GM10248 (cell line): ENCODE results near the gene MED16.

ENCODE experiments used
- CTCF ChIA-PET: fragments of 300-600 bp; sonication (Branson Sonifier 250); formaldehyde crosslinking; extraction: SDS; loops from one replicate; lab custom pipeline; 2021; ENCODE audit warnings: antibody characterized with exemption; lab: Yijun Ruan, JAX
- POLR2A ChIA-PET: fragments of 350-650 bp; sonication (Branson Sonifier 250); formaldehyde crosslinking; extraction: SDS; loops from one replicate; lab custom pipeline; 2020; ENCODE audit warnings: antibody characterized with exemption; lab: Yijun Ruan, JAX
- DNase-seq: peaks from one replicate; pipeline ENCODE4 v3.0.0; 2012; ENCODE audit errors: extremely low spot score
- TF ChIP-seq, protein P1 (sequence below): IDR thresholded peaks from 2 replicates; pipeline ENCODE4 v1.5.1; 2012; ENCODE audit warnings: mild to moderate bottlenecking, low read depth; ENCODE audit errors: extremely low read depth, missing control alignments, control extremely low read depth

The MED16 gene

GRCh38 chr19:871446-872265 is 21.3 kb downstream of the MED16 start:
- ChIA-PET POLR2A (interaction anchor here (1.4 kb wide), 1 partner anchor 8 kb away, joined by 5 read pairs; no protein-coding TSS in a partner anchor), CTCF (interaction anchor here (1.0 to 4.3 kb wide), 2 partner anchors 7 to 132 kb away, joined by 3 to 23 read pairs; no protein-coding TSS in a partner anchor)
- DNase-seq: no peak
- TF ChIP-seq, protein P1, sequence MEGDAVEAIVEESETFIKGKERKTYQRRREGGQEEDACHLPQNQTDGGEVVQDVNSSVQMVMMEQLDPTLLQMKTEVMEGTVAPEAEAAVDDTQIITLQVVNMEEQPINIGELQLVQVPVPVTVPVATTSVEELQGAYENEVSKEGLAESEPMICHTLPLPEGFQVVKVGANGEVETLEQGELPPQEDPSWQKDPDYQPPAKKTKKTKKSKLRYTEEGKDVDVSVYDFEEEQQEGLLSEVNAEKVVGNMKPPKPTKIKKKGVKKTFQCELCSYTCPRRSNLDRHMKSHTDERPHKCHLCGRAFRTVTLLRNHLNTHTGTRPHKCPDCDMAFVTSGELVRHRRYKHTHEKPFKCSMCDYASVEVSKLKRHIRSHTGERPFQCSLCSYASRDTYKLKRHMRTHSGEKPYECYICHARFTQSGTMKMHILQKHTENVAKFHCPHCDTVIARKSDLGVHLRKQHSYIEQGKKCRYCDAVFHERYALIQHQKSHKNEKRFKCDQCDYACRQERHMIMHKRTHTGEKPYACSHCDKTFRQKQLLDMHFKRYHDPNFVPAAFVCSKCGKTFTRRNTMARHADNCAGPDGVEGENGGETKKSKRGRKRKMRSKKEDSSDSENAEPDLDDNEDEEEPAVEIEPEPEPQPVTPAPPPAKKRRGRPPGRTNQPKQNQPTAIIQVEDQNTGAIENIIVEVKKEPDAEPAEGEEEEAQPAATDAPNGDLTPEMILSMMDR: no peak

DNA sequence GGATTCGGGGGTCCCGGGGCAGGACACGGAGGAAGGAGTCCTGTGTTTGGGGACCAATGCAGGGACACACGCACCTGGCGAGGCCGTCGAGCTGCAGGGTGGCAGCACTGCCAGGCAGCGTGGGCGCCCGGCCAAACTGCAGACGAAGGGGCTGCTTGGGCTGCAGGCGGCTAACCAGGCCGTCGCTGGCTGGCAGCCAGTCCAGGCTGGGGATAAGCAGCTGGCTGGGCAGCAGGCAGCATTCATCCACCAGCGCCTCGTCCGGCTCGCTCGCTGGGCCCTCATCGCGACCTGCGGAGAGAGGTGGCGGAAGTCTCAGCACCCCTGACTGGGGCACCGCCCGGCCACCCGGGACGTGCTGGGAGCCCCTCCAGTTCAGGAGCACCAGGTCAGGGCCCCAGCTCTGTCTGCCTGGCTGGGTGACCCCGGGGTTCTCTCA is 22.0 kb downstream of the MED16 start:
- ChIA-PET POLR2A (no interaction called here), CTCF (interaction anchor here (1.0 kb wide), 1 partner anchor 133 kb away, joined by 3 read pairs; no protein-coding TSS in a partner anchor)

GRCh38 chr19:870314-870713 is 22.7 kb downstream of the MED16 start:
- POLR2A ChIA-PET: no interaction called here
- CTCF ChIA-PET: no interaction called here

More for the DNA sequence above, 22.0 kb downstream of the MED16 start:
- TF ChIP-seq, protein P1: no peak
- no peak for DNase-seq

DNA sequence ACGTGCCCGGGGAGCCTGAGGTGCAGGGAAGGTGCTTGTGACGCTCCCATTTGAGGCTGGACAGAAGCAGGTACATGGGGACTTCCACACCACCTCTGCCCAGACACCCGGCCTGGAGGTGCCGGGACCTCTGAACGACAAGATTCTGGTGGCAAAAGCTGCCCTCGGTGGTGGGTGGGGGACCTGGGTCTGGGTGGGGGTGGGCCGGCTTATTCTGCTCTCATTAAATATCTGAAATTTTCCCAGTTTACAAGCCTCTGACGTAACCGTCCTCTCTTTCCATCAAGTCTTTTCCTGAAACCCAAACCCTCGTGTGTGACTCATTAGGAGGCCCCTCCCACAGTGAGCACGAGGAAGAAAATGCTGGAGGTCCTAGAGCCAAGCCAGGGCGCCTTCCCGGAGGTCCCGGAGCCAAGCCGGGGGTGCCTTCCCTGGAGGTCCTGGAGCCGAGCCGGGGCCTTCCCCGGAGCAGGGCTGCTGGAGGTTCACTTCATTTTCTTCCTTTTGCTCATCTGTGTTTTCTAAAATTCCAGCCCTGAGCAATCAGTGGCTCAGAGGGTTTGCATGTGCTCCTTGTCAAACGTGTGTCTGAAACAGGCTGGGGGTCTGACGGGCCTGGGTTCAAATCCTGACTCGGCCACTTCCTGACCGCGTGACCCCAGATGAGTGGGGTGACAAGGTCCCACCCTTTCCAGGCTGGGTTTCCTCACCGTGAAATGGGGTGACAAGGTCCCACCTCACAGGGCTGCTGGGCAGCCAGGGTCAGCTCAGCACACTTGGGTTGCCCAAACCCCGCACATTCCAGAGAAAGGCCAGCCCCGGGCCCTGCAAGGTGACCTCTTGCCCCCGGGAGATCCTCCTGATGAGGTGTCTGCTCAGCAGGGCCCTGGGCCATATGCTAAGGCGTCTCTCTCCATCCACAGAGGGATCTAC is 23.5 kb downstream of the MED16 start:
- DNase-seq: no peak
- ChIA-PET CTCF (interaction anchor here (1.1 kb wide), 1 partner anchor 9 kb away, joined by 4 read pairs; no protein-coding TSS in a partner anchor), POLR2A (interaction anchor here (0.5 kb wide), 1 partner anchor 46 kb away, joined by 4 read pairs; no protein-coding TSS in a partner anchor)
- TF ChIP-seq, protein P1: no peak

More at GRCh38 chr19:870314-870713, 22.7 kb downstream of the MED16 start:
- DNase-seq: no peak
- TF ChIP-seq, protein P1: no peak

- TF ChIP-seq, protein P1: no peak
- ChIA-PET POLR2A (interaction anchor here (0.5 kb wide), 1 partner anchor 47 kb away, joined by 4 read pairs; no protein-coding TSS in a partner anchor), CTCF (interaction anchor here (1.1 kb wide), 1 partner anchor 10 kb away, joined by 4 read pairs; no protein-coding TSS in a partner anchor)
- no peak for DNase-seq
Observed at GRCh38 chr19:868458-869244, 24.3 kb downstream of the MED16 start.
